HG03060 (cell line): ENCODE results near the gene TULP4.
"Not testable (repeated sequence)": the region's sequence is repeated elsewhere in the genome, so short reads cannot be mapped to it uniquely, and the experiment has no call there.

Experiments used
- ATAC-seq: cut with Tn5 transposase; IDR thresholded peaks from one replicate; pipeline ENCODE4 v1.9.1; 2021; ENCODE audit warnings: low read depth, moderate number of reproducible peaks; ENCODE audit not compliant: unreplicated experiment

Gene TULP4

DNA sequence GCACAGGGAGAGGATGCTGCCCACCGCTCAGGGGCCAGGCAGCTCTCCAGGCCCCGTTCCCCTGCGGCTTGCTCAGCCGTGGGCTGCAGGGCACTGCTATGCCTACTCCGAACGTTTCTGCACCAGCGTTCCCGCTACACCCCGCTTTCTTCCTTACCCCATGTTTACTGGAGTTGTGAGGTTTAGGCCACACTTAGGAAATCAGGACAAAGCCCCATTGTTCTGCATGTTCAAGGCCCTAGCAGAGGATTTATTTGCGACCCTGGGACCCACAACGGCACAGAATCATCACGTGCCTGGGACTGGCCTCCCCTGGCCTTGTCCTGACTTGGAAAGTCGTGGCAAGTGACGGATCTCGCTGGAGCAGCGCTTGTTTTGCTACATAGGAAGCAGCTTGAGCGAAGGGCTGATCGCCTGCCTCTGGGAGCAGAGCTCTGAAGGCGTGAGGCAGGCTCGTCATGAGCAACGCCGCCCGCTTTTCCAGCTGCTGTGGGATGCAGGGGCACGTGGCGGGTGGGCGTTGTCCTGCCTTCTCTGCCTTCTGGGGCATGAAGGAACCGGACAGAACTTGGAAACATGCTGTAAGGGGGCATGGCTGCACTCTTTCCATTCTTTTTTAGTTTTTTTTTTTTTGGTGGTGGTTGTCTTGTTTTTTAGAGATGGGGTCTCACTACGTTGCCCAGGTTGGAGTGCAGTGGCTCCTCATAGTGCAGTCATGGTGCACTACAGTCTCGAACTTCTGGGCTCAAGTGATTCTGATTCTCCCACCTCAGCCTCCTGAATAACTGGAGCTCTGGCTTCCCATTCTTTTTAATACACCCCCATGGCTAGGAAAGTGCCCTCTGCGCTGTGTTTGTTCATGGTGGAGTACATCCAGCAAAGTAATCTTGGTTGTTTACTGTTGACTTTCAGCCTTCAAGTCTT, 233.0 kb downstream of the TULP4 start:
- no peak for ATAC-seq

DNA sequence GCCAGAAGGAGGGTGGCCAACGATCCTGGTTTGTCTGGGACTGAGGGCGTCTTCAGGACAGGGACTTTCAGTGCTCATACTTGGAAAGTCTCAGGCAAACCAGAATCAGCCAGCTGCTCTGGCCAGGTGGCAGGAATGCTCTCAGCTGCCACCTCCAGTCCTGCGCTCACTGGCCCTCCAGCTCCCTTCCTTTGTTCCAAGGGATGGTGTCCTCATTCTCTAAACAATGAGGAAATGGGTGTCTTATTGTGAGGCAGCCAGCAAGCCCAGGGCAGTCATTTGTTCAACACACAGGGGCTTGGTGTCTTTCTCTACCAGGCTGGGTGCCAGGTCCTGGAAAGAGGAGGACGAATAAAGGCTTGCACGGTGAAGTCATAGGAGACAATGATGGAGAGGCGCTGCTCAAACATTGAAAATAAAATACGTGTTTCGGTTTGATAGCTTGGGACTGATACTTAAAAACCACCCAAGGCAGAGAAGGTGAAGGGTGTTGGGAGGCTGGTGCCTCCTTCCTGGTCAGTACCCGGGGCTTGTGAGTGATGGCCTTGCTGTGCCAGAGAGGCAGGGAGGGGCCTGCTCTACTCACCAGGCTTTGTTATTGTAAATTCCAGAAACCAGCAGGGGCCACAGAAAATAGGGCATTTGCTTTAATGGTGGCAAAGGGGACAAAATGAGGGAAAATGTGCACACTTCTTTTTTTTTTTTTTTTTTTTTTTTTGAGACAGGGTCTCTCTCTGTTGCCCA, 236.3 kb downstream of the TULP4 start:
- no peak for ATAC-seq

GRCh38 chr6:158552055-158552795, 240.0 kb downstream of the TULP4 start:
- no peak for ATAC-seq

DNA sequence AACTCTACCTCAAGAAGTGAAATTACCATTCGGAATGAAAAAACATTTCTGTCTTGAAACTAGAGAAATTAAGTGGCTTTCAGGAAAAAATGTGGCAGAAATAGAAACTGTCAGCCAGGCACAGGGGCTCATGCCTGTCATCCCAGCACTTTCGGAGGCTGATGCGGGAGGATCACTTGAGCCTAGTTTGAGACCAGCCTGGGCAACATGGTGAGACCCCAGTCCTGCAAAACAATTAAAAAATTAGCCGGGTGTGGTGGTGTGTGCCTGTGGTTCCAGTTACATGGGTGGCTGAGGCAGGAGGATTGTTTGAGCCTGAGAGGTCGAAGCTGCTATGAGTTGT, 240.5 kb downstream of the TULP4 start:
- no peak for ATAC-seq

GRCh38 chr6:158554611-158555361, 242.5 kb downstream of the TULP4 start:
- ATAC-seq = no peak

DNA sequence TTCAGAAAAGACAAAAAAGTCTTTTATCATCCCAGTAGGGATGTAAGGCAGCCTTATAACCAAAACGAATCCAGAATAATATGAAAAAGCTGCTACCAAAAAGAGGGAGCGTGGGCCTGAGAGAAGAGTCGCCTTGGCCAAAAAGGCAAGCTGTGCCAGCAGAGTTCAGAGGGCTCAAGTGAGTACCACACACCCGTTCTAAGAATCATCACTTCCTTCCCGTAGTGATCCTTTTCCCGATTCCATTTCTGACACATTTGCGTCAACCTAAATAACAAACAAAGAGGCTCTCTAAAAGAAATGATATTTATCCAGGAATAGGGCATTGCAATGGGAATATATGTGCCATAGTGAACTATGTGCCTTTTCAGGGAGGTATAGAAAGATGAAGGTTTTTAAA, 243.8 kb downstream of the TULP4 start:
- ATAC-seq = no peak

DNA sequence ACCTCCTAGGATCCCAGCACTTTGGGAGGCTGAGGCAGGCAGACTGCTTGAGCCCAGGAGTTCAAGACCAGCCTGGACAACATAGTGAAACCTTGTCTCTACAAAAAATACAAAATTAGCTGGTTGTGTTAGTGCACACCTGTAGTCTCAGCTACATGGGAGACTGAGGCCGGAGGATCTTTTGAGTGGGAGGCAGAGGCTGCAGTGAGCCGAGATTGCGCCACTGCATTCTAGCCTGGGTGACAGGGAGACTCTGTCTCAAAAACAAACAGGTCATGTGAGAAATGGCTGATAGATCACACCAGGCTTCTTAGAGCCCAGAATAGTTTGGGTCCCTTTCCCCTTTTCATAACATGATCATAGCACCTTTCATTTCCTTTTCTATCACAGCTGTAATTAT, 244.8 kb downstream of the TULP4 start:
- not testable (repeated sequence) for ATAC-seq

- ATAC-seq = no peak
Observed at GRCh38 chr6:158557927-158558326, 245.7 kb downstream of the TULP4 start.

GRCh38 chr6:158558415-158559306, 246.4 kb downstream of the TULP4 start:
- ATAC-seq = no peak

GRCh38 chr6:158559338-158559894, 247.2 kb downstream of the TULP4 start:
- ATAC-seq = no peak

DNA sequence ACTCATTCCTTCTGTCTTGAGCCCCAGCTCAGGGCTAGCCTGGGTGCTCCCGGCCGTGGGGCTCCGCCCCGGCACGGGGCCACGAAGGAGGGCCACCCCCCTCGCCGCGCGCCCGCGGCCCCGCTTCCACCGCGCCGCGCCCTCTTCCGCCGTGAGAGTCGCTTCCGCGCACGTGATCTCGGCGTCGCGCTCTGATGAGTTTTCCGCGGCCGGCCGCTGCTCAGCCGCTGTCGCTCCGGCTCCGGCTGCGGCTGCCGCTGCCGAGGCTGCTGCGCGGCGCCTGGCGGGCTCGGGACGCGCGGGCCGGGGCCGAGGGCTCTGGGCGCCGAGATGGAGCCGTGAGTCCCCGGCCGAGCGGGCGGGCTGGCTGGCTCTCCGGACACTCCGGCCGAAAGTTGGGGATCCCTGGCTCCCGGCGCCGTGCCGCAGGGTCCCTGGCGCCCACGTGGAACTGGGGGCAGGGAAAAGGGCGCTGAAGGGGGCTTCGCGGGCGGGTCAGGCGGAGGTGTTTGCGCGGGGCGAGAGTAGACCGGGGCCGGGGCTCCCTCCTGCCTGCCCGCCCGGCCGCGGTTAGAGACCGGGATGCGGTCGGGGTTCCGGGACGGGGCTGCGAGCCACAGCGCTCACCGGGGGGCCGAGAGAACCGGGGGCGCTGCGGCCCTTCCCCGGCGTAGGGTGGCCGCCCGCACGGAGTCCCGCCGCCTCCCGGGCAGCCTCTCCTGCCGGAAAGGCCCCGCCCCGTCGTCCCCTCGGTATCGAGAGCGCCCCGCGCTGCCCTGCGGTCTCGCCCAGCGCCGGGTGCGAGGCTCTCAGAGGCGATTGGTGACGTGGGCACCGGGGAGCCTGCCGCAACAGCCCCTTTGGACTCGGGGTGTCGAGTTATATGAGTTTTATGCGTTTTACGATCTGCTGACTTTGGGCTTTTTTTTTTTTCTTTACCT, 247.9 kb downstream of the TULP4 start, which contains the start of gene TMEM181:
TMEM181 (plus strand) TSS at position 197 of the 941 bp plus-strand sequence; CDS start at position 331, 134 bp downstream.
- ATAC-seq = no peak

DNA sequence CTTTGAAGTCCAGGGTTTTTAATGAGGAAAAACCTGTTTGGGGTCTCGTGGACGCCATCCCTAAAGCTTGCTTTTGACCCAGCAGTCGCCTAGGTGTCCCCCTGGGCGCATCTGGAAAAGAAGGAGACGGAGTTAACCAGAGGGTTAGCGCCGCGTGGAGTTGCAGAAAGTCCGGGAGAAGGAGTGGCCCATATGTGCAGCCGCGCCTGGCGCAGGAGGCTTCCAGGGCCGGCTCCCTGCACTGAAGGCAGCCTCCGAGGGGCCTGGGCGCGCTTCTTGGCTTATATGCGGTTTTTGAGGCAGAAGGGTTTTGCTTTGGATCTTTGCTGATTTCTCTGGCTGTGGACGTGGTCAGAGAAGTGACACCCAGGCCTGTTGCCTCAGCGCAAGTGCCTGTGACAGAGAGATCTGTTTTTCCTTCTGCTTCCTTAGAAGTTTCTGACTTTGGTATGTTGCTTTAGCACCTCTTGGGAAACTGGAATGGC, 248.6 kb downstream of the TULP4 start:
- no peak for ATAC-seq
